Activated CD8-positive, alpha-beta memory T cell treated with anti-CD3 and anti-CD28 coated beads, Interleukin-2, amount 50 U/mL, for 1 hour (primary cell): Measurements from ENCODE around the gene TAPBP.

ENCODE experiments used
- DNase-seq: peaks from one replicate; pipeline ENCODE4 v3.0.0-alpha.2; 2020; ENCODE audit errors: extremely low read depth

TAPBP gene

DNA sequence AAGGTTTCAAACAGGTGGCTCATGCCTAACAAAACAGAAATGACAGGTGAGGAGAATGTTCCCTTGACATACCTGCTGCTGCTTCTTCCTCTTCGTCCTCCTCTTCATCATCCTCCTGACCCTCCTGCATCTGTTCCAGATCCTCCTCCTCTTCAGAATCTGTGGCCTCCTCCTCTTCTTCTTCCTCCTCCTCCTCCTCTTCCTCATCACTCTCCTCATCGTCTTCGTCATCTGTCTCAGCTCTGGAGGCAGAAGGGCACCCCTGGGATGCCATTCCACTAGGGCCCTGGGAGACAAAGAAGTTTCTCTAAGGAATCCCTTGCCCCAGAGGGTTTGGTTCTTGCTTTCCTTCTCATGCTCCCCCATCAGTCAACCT is 6.0 kb upstream of the TAPBP start:
- no peak for DNase-seq

DNA sequence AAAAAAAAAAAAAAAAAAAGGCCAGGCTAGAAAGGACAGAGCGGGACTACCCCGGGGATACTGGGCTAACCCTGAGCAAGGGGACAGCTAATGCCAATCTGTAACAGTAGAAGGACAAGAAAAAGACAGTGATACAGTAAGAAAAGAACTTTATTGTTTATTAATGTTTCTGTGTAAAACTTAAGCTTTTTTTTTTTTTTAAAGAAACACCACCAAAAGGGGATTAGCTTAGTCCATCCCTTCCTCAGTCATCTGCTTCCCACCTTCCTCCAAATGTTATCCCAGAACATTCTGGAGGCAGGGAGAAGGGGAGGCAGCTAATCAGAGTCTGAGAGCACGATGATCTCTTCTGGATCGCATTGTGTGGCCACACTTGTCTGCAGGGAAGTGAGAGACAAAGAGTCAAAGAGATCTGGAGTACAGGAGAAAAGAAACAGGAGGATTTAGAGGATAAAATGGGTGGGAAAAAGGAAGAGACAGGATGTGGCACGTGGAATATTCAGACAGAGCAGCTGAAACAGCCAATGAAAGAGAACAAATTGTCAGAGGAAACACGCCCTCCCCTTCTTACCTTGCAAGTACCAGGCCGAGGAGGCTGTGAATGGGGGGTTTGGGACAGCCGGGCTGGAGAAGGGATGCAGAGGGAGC is 4.7 kb upstream of the TAPBP start:
- no peak for DNase-seq

DNA sequence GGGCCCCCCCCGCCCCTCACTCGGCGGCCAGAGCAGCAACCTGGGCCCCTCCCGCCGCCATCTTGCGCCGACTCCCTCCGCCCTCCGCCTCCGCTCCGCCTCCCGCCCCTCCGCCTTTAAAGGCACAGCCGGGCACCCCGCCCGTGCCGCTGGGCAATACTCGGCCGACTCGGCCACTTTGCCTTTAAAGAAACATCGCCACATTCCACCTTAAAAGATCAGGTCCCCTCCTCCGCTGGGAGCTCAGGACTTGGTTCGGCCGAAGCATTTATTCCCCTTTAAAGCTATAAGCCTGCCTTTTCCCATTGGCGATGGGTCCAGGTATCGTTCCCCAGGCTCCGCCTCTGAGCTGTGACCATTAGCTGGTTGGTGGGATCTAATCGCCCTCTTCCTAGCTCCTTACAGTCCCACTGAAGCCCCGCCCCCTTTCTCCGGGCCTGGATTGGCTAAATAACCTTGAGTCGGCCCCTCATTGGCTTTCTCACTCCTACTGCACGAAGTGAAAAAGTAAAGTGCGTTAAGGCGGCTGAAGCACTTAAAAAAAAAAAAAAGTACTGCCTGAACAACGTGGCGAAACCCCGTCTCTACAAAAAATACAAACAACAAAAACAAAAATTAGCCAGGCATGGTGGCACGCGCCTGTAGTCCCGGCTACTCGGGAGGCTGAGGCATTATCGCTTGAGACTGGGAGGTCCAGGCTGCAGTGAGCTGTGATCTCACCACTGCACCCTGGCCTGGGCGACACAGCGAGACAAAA is 4.0 kb upstream of the TAPBP start, which contains the start of gene ZBTB22:
ZBTB22 (minus strand) TSS at position 76 of the 757 bp plus-strand sequence. CDS start 828 bp downstream, outside the sequence.
- peak; percentile 96 for DNase-seq

DNA sequence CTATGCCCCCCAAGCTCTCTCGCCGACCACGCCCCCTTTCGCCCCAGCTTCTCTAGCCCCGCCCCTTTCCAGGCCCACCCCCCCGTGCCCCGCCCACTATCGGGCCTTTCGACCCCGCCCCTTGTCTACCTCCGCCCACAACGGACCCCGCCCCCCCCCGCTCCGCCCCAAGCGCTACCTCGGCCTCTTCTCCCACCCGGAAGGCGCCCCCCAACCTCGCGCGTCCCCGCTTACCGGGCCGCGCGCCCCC is 3.5 kb upstream of the TAPBP start:
- no peak for DNase-seq

DNA sequence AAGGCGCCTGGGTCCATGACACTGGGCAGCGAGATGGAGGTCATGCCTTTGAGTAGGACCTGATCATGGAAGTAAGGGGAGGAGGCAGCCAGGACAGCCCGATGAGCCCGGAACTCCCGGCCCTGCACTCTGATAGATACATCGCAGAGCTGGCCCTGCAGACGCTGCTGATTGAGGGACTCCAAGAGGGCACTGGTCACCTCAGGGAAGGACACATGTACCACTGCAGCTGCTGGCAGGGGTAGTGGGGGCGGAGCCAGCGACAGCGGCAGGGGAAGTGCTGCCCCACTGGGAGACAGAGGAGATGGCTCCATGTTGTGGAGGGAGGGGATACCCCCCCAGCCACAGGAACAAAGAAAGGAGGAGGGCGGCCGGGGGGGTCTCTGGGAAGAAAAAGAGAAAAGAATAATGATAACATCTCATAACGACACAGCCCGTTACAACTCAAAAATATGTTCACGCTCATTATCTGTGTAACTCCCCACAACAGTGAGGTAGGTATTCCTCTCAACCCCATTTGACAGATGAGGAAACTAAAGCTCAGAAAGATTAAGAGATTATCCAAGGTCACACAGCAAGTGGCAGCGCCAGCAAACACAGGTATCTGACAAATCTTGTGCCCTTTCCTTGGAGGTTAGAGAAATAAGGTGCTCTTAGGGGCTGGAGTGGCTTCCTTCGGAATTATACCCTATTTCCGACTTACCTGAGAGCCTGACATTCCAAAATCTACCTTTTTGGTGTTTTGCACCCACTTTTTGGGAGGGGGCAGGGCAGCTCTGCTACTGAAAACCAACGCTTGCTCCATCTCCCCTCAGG is 2.9 kb upstream of the TAPBP start:
- DNase-seq, result no peak

DNA sequence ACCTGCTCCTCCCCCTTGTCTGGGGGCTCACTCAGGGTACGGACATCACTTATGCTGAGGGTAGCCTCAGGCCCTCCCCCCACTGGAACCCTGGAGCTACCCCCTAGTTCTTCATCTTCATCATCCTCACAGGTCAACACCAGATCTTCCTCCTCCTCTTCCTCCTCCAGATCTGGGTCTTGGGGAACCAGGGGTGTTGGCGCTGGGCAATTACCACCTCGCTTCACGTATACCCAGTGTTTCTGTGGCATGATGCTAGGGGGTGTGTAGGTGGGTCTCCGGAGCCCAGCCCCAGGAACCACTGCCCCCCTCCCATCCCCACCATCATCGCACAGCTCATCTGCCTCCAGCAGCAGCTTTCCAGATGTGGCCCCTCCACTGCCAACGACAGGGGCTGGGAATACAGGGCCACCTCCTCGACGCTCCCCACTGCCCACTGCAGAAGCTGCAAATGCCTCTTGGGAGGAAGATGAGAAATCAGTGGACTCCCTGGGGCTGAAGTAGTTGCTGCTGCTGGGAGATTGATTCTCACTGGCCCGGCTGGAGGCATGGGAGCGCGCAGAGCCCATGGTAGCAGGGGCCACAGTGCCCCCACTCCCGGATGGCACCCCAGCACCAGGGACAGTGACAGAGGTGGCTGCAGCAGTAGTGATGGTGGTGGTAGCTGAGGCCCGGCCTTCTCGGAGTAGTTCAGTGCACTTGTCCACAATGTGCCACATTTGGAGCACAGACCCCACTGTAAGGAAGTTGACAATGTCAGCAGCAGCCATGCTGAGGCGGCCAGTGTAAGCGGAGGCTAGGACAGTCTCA is 2.1 kb upstream of the TAPBP start:
- DNase-seq, result no peak

DNA sequence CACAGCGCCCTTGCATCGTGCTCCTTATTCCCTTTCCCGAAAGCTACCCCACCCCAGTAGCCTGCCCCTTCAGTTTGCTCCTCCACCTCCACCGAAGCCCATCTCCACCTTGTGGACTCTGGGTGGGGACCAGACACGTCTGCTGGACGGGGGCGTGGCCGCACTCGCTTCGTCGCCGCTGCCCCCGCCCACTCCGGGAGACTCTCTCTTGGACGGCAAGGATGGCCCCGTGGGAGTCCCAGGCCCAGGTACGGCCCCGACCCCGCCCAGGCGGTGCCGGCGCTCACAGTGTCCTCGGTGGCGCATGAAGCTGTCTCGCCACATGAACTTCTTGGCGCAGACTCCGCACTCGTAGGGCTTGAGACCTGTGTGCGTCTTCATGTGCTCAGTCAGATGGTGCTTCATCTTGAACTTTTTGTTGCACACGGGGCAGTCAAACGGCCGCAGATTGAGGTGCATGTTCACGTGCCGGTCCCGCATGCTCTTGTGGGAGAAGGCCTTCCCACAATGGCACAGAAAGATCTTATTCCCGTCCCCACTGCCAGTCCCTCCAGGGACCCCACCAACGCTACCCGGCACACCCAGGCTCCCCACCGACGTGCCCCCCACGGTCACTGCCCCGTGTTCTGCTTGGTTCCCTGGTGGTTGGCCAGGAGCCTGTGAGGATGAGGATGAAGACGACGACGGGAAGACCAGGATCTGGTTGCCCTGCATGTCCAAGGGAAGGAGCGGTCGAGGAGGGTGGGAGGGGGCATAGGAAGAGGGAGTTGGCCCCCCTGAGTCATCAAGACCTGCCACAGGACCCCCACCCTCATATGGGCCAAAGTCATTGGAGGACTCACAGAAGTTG is 1.3 kb upstream of the TAPBP start:
- no peak for DNase-seq

DNA sequence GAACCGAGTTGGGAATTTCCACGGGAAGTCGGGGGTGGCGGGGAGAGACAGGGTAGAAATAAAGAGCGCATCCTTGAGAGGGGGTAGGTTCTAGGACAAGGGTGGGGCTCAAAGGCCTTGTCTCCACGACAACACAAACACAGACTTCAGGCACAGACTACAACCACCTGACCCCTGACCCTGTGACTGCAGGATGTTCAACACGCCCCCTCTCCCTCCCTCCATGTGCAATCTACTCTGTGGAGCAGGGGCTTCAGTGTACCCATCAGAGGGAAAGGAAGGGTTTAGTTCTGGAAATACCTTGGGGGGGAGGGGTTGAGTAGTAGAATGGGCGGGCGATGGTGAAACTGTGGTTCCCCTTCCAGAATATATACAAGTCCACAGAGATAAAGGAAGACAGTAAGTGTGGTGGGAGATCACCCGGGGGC is 651 bp upstream of the TAPBP start:
- no peak for DNase-seq

DNA sequence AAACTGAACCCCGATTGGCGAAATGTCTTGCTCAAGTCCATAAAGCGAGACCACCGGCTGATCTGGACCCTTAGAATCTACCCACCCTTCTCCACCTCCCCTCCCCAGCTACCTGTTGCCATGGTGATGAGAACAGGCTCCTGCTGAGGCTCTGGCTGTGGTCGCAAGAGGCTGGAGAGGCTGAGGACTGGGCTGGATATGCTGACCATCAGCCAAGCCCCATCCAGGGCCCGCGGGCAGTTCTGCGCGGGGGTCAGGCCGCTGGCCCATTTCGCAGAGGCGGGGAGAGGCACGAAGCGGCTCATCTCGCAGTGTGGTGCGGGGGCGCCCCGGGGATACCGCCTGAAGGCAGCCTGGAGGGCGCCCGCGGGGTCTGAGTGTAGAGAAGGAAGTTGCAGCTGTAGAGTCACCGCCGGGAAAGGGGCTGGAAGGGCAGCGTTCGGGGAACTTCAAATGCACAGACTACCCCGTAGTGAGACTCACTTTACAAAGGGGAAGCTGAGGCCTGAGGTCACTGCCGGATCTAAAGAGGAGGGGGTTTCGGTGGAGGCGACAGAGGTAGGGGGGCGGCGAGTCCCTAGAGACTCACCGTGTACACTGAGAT is 671 bp downstream of the TAPBP start:
- no peak for DNase-seq

DNA sequence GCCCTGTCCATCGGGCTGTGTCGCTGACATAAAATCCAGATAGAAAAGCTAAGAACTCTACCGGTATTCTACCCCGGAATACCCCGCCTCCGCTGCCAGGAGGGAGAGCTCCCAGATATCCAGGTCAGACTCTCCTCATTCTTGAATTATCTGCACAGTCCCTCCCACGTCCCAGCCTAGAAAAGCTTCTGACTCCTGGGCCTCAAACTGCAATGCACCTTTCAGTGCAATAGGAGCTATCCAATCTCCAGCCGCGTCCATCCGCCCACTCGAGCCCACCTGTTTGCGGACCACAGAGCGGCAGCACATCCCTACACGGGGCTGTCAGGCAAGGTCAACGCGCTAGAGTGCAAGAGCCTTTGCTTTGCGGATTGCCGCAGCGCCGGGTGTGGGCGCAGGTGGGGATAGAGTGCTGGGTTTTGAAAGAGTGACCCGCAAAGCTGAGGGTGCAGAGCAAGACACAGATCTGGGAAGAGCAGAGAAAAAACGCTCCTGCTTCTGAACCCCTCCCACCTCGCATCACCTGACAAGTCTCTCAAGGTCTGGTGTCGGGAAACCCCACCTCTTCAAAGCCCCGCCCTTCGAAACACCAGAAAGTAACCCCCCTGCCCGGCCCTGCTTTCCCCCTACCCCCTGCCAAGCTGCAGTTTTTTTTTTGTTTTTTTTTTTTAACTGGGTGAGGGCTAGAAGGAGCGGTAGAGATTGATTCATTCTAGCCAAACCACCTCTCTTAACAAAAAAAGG is 1.3 kb downstream of the TAPBP start:
- DNase-seq, result peak; percentile 79

DNA sequence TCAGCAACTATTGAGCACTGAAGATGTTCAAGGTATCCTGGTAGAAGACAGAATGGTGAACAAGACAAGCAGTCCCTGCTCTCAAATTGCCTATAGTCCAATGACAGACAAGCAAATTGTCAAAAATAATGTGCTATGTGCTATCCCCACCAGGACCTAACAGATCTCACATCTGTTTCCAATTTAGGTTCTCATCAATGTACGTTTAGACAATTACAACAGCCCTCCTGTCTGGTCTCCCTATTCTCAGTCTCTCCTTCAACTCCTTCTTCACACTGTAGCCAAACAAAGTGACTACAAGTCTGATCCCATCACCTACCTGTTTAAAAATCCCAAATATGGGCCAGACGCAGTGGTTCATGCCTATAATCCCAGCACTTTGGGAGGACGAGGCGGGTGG is 7.5 kb downstream of the TAPBP start:
- DNase-seq, result no peak

DNA sequence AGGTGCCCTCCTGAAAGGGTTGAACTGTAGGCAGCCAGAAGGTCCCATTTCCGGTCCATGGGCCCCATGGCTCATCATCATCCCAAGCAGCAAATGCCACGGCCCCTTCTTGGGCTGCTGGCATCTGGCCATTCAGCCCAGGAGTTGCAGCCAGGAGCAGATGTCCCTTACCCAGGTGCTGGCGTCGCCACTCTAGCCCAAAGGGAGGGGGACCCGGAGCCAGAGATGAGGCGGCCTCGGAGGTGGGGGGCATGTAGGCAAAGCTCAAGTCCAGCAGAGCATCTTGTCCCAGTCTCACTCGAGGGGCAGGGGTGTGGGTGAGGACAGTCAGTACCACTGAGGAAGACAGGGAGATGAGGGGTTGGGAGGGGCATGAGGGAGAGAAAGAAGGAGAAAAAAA is 8.8 kb downstream of the TAPBP start:
- DNase-seq, result no peak

DNA sequence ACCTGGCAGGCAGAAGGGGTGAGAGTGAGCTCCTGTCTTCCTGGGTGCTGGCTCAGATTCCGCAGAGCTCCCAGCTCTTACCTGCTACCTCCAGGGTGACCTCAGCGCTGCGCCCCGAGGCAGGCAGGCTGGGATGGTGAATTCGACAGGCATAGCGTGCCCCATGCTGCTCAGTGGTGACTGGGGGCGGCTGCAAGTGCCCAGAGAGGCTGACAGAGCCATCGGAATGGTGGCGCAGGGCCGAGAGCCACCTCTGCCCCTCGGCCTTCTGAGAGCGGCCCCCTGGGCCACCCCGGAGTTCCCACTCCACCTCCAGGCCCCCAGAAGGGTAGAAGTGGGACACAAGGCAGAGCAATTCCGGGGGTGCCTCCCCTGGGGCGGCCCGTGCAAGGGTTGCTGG is 9.7 kb downstream of the TAPBP start:
- no peak for DNase-seq

DNA sequence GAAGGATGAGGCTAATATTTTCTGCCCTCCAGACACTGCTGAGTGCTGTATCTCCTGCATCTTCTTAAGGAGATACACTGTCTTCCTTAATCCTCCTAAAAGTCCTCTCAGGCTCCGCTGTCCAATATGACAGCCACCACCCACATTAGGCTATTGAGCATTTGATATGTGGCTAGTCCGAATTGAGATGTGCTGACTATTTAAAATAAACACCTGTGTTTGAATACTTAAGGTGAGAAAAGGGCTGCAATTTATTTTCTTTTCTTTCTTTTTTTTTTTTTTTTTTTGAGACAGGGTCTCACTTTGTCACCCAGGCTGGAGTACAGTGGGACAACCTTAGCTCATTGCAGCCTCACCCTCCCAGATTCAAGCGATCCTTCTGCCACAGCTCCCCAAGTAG is 12.0 kb downstream of the TAPBP start:
- no peak for DNase-seq

DNA sequence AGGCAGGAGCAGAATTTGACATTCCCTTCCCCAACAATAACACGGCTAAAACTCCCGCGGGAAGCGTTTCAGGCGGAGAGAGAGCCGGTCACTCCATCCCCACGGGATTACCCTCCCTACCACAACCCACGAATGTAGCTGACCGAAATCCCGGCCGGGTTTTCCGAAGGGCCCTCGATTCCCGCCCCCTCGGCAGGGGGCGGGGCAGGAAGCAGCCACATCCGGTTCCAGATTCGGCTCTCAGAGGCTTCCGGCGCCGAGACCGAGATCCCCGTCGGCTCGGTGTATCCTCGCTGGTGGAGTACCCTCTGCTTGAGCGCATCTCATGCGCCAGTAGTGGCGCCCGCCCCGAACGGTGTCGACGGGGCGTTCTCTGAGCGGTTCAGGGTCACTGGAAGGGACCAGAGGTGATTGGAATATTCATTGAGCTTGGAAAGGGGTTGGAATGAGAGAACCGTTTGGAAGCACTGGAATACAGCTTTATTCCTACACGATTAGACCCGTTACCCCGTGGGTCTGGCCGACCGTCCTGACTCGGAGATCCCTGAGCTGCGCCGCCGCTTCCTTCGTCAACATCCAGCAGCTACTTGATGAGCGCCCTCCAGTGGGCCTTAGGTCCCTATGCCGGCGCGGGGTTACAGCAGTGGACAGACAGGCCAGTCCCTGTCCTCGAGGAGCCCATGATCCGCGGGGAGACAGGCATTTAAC is 14.5 kb downstream of the TAPBP start:
- DNase-seq, result peak; percentile 81

DNA sequence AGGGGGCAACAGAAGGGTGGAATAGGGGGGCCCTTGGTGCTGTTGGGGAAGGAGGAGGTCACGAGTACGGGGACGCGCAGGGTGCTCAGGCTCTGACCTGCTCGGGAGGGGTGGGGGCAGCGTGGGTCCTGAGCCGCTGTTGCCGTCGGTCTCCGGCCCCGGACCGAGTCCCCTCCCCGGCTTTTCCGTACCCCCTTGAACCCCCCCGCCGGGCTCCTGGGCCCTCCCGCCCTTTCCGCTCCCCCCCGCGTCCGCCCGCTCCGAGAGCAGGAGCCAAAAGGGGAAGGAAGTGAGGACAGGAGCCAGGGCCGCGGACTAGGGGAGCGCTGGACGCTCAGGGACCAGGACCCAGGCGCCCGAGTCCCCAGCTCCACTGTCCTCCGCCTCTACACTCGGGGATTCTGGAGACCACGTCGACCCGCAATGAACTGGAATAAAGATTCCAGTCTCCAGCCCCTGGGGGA is 15.1 kb downstream of the TAPBP start, which contains the start of gene RGL2:
RGL2 (minus strand) TSS at position 170 of the 464 bp plus-strand sequence. CDS start 332 bp downstream, outside the sequence.
- no peak for DNase-seq

DNA sequence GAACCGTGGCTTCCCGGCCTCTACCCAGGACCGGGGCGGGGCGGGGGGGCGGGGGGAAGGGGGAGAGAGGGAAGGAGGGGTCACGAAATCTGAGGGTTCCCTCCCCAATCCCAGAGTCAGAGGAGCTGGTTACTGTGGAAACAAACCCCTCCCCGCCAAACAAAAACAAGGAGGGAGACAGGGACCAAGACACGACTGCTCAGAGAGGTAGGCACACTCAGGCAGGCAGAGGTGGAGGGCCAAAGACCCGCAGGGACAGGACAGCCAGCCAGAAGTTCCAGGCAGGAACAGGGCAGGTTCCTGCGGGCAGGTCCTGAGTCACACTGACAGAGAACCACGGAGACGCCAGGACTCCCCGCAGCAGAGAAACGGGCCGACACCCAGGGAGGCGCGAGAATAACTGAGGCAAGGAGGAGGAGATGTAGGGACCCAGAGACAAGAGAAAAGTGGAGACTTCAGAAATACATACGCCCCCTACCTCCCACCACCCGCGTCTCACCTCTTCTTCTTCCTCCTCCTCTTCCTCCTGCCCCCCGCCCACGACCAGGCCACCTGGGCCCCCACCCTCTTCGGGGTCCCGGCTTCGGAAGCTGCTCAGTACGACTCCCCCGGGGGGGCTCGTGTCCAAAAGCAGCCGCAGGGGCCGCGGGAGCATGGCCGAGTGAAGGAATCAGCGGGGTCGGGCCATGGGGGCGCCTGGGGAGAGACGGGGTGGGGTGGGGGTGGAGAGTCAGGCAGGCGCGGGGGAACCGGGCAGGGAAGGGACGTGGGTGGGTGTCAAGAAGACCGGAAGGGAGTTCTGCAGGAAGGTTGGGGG is 15.7 kb downstream of the TAPBP start:
- no peak for DNase-seq

DNA sequence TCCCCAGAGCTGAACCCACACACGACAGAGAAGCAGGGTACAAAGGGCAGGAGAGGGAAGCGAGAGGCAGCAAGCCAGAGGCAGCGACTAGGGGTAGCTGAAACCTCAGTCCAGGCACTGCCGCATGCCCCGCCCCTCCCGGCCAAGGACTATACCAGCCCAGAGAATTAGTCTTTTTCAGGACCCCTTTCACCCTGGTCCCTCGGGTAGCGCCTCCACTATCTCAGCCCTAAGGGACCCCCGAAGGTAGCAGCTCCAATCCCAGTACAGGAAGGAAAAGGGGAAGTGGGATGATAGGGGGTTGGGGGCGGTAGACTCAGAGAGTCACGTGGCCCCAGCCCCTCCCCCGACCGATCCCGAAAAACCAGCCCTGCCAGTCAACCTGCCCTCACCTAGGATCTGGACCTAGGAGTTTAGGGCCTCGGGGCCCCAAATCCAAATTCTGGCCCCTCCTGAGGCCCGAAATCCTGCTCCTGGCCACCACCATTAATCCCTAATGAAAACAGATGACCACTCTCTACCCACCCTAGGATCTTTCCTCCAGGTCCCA is 16.4 kb downstream of the TAPBP start:
- no peak for DNase-seq
